ENCODE data around the gene BOK. TPM values are rescaled to one million over a fixed set of nuclear protein-coding genes. Genes with fewer than 3 reads are reported as not detected.
"Not testable (repeated sequence)": the region's sequence is repeated elsewhere in the genome, so short reads cannot be mapped to it uniquely, and the experiment has no call there.

The BOK gene
- total RNA-seq = not detected

- Mint-ChIP-seq H3K4me1 (ENCODE audit: low read depth) (peaks cover 11% of the 10 kb centered on the region), H3K27ac (no peak within 1 kb of the TSS), H3K36me3 (ENCODE audit: low read depth) (peaks cover 4% of the 10 kb centered on the region), H3K27me3 (ENCODE audit: low read depth) (peaks cover 29% of the 10 kb centered on the region), H3K9me3 (ENCODE audit: insufficient read depth) (no peaks in the 10 kb centered on the region), H3K4me3 (peak within 1 kb of the TSS; percentile 39)
- peak; percentile 55 for ATAC-seq
- ChIA-PET POLR2A (no interaction called here), CTCF (no interaction called here)
- no peak for DNase-seq
Observed at GRCh38 chr2:241558532-241559322, at the start of gene BOK. Gene BOK (plus strand): TSS chr2:241558745. CDS start chr2:241559484, 739 bp downstream.

DNA sequence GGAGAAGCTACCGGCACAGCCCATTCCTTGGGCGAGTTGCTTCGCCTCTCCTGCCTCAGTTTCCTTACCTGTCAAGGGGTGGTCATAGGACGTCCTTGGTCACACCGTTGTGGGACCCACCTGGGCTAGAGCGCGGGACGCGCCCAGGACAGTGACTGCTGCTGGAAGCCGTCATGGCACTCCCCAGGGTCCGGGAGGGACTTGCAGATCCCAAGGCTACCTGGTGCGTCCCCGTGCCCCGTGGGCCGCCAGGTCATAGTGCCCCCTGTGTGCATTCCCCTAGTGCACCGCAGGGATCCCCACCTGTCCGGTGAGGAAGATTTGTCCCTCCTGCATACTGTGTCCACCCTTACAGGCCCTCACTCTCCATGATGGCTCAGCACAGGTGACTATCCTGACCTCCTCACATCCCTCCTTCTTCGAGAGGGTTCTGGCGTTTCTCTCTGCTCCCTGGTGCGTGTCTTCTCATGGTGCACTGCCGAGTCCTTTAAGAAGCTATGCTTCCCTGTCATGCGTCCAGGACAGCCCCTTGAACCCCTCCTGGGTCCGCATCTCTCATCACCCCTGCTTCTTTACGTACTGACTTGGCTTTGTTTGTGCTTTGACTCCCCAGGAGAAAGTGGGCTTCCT lies 49.3 kb upstream of the BOK start:
- H3K4me1 Mint-ChIP-seq (ENCODE audit: low read depth) = peaks cover 21% of the 10 kb centered on the region
- no peak for ATAC-seq
- CTCF ChIA-PET = no interaction called here
- H3K9me3 Mint-ChIP-seq (ENCODE audit: insufficient read depth) = no peaks in the 10 kb centered on the region
- peak overlapping the region; percentile 76 for H3K4me3 Mint-ChIP-seq
- DNase-seq = no peak
- peaks cover 2% of the 10 kb centered on the region for H3K36me3 Mint-ChIP-seq (ENCODE audit: low read depth)
- H3K27ac Mint-ChIP-seq = peak overlapping the region; percentile 87
- POLR2A ChIA-PET = interaction anchor here (0.6 kb wide), 1 partner anchor 23 kb away, joined by 3 read pairs; no protein-coding TSS in a partner anchor
- no peaks in the 10 kb centered on the region for H3K27me3 Mint-ChIP-seq (ENCODE audit: low read depth)

DNA sequence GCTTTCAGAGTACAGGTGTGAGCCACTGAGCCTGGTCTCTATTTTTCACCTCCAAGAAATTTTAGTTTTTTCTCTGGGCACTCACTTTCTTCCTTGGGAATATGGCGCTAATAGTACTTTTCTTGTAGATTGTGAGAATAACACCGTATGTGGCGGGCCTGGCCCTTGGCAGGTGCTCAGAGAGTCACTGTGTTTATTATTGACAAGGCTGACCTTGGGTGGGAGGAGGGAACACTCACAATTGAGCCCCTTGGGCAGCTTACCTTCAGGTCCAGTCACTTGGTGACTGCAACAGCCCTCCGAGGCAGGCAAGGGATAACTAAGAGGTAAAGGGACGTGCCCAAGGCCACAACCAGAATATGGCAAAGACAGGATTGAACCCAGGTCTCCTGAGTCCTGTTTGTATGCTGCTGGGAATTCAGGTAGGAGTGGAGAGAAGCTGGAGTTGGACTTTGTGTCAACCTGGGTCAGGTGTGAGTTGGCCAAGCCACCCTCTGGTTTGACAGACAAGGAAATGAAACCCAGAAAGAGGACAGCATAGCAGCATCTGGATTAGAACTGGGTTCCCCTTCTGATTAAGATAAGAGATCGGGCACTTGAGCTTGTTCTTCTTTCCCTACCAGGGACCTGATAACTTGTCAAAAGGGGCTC lies 47.3 kb upstream of the BOK start:
- no peaks in the 10 kb centered on the region for H3K27me3 Mint-ChIP-seq (ENCODE audit: low read depth)
- no peak for ATAC-seq
- no peak overlapping the region for H3K27ac Mint-ChIP-seq
- H3K4me1 Mint-ChIP-seq (ENCODE audit: low read depth) = peaks cover 33% of the 10 kb centered on the region
- peaks cover 2% of the 10 kb centered on the region for H3K36me3 Mint-ChIP-seq (ENCODE audit: low read depth)
- POLR2A ChIA-PET = interaction anchor here (0.5 kb wide), 1 partner anchor 416 kb away, joined by 3 read pairs; no protein-coding TSS in a partner anchor
- no peaks in the 10 kb centered on the region for H3K9me3 Mint-ChIP-seq (ENCODE audit: insufficient read depth)
- H3K4me3 Mint-ChIP-seq = no peak overlapping the region
- CTCF ChIA-PET = no interaction called here
- no peak for DNase-seq

DNA sequence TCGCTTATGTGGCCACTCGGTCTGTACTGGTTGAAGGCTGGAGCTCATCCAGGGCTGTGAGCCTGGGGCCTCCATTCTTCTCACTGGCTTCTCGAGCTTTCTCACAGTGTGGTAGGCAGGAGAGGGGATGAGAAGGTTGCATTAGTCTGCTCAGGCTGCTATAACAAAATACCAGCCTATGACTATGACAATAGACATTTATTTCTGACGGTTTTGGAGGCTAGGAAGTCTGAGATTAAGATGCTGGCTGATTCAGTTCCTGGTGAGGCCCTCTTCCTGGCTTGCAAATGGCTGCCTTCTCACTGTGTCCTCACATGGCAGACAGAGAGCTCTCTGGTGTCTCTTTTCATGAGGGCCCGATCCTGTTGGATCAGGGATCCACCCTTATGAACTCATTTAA lies 44.0 kb upstream of the BOK start:
- no peaks in the 10 kb centered on the region for H3K9me3 Mint-ChIP-seq (ENCODE audit: insufficient read depth)
- no peak overlapping the region for H3K4me3 Mint-ChIP-seq
- H3K27me3 Mint-ChIP-seq (ENCODE audit: low read depth) = peaks cover 4% of the 10 kb centered on the region
- no peak overlapping the region for H3K27ac Mint-ChIP-seq
- POLR2A ChIA-PET = interaction anchor here (1.6 kb wide), 1 partner anchor 198 kb away, joined by 4 read pairs; no protein-coding TSS in a partner anchor
- H3K36me3 Mint-ChIP-seq (ENCODE audit: low read depth) = peaks cover 3% of the 10 kb centered on the region
- CTCF ChIA-PET = no interaction called here
- H3K4me1 Mint-ChIP-seq (ENCODE audit: low read depth) = peaks cover 28% of the 10 kb centered on the region
- DNase-seq = no peak
- no peak for ATAC-seq

DNA sequence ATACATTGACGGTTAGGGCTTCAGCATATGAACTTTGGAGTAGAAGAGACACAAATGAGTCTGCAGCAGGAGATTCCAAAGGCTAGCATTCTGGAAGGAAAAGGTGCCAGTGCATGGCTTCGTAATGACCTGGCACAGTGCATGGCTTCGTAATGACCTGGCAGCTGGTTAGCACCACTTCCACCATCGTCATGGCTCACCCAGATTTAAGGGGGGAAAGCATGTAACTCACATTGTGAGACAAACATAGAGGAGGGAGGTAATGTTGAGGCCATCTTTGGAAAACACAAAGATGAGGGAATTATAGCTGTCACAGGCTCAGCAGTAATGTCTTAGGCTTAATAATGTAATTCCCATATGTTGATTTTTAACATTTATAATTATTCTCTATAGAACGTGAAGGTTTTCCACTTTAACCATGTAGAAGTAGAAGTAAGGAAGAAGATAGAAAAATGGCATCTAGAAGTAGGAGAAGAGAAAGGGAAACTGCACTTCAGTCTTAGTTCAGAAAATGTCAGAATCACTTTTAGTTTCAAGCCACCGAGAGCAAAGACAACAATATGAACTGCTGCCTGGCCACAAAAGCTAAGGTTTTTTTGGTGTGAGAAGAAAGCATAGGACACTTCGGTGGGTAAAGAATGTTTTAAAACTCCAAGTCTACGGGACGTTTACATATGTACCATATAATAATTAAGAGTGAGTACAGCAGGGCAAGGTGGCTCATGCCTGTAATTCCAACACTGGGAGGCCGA lies 43.4 kb upstream of the BOK start:
- peak overlapping the region; percentile 53 for H3K27ac Mint-ChIP-seq
- H3K36me3 Mint-ChIP-seq (ENCODE audit: low read depth) = peaks cover 3% of the 10 kb centered on the region
- ChIA-PET POLR2A (interaction anchor here (0.9 to 1.6 kb wide), 2 partner anchors 8 to 199 kb away, joined by 3 to 4 read pairs; no protein-coding TSS in a partner anchor), CTCF (interaction anchor here (1.3 kb wide), 1 partner anchor 10 kb away, joined by 4 read pairs; no protein-coding TSS in a partner anchor)
- peaks cover 25% of the 10 kb centered on the region for H3K4me1 Mint-ChIP-seq (ENCODE audit: low read depth)
- H3K4me3 Mint-ChIP-seq = no peak overlapping the region
- DNase-seq (no peak), ATAC-seq (peak; percentile 35)
- peaks cover 4% of the 10 kb centered on the region for H3K27me3 Mint-ChIP-seq (ENCODE audit: low read depth)
- no peaks in the 10 kb centered on the region for H3K9me3 Mint-ChIP-seq (ENCODE audit: insufficient read depth)

DNA sequence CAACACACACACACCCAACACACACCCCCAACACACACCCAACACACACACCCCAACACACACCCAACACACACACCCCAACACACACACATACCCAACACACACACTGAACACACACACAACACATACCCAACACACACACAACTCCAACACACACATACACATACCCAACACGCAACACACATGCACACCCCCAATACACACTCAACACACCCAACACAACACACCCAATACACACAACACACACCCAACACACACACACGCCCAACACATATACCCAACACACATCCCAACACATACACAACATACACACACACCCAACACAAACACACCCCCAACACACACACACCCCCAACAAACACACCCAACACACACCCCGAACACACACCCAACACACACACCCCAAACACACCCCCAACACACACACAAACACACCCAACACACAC lies 42.0 kb upstream of the BOK start:
- H3K36me3 Mint-ChIP-seq (ENCODE audit: low read depth) = peaks cover 3% of the 10 kb centered on the region
- H3K27me3 Mint-ChIP-seq (ENCODE audit: low read depth) = peaks cover 7% of the 10 kb centered on the region
- H3K4me3 Mint-ChIP-seq = no peak overlapping the region
- ChIA-PET POLR2A (no interaction called here), CTCF (interaction anchor here (1.3 kb wide), 1 partner anchor 11 kb away, joined by 4 read pairs; no protein-coding TSS in a partner anchor)
- DNase-seq (no peak), ATAC-seq (no peak)
- no peaks in the 10 kb centered on the region for H3K9me3 Mint-ChIP-seq (ENCODE audit: insufficient read depth)
- H3K27ac Mint-ChIP-seq = peak overlapping the region; percentile 75
- peaks cover 32% of the 10 kb centered on the region for H3K4me1 Mint-ChIP-seq (ENCODE audit: low read depth)

- no peak overlapping the region for H3K4me3 Mint-ChIP-seq
- H3K27me3 Mint-ChIP-seq (ENCODE audit: low read depth) = peaks cover 7% of the 10 kb centered on the region
- ChIA-PET CTCF (no interaction called here), POLR2A (no interaction called here)
- peaks cover 32% of the 10 kb centered on the region for H3K4me1 Mint-ChIP-seq (ENCODE audit: low read depth)
- H3K36me3 Mint-ChIP-seq (ENCODE audit: low read depth) = peaks cover 3% of the 10 kb centered on the region
- no peaks in the 10 kb centered on the region for H3K9me3 Mint-ChIP-seq (ENCODE audit: insufficient read depth)
- ATAC-seq (no peak), DNase-seq (no peak)
- H3K27ac Mint-ChIP-seq = peak overlapping the region; percentile 7
Observed at GRCh38 chr2:241517297-241517696, 41.2 kb upstream of the BOK start.

GRCh38 chr2:241519669-241520068 lies 38.9 kb upstream of the BOK start:
- ATAC-seq (no peak), DNase-seq (no peak)
- H3K27ac Mint-ChIP-seq = no peak overlapping the region
- peaks cover 7% of the 10 kb centered on the region for H3K27me3 Mint-ChIP-seq (ENCODE audit: low read depth)
- peaks cover 30% of the 10 kb centered on the region for H3K4me1 Mint-ChIP-seq (ENCODE audit: low read depth)
- POLR2A ChIA-PET = no interaction called here
- CTCF ChIA-PET = no interaction called here
- H3K9me3 Mint-ChIP-seq (ENCODE audit: insufficient read depth) = no peaks in the 10 kb centered on the region
- peaks cover 3% of the 10 kb centered on the region for H3K36me3 Mint-ChIP-seq (ENCODE audit: low read depth)
- no peak overlapping the region for H3K4me3 Mint-ChIP-seq

DNA sequence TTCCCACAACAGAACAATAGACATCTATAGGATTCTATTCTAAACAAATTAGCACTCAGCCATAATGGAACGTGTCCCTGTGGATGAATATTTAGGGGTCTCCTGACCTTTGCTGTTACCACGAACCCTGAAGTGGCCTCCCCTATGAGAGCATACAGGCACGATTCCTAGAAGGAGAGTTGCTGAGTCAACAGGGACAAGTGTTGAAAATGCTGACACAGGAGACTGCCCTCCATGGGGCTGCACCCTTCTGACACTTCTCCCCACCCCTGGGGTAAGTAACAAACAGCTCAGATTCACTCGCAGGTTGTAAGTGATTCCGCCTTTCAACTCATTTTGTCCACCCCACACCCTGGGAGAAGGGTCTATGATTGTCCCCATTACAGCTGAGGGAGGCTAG lies 36.1 kb upstream of the BOK start:
- no peaks in the 10 kb centered on the region for H3K9me3 Mint-ChIP-seq (ENCODE audit: insufficient read depth)
- no peak overlapping the region for H3K27ac Mint-ChIP-seq
- ATAC-seq (no peak), DNase-seq (no peak)
- H3K4me3 Mint-ChIP-seq = no peak overlapping the region
- CTCF ChIA-PET = no interaction called here
- POLR2A ChIA-PET = no interaction called here
- no peaks in the 10 kb centered on the region for H3K36me3 Mint-ChIP-seq (ENCODE audit: low read depth)
- H3K27me3 Mint-ChIP-seq (ENCODE audit: low read depth) = peaks cover 7% of the 10 kb centered on the region
- peaks cover 8% of the 10 kb centered on the region for H3K4me1 Mint-ChIP-seq (ENCODE audit: low read depth)

DNA sequence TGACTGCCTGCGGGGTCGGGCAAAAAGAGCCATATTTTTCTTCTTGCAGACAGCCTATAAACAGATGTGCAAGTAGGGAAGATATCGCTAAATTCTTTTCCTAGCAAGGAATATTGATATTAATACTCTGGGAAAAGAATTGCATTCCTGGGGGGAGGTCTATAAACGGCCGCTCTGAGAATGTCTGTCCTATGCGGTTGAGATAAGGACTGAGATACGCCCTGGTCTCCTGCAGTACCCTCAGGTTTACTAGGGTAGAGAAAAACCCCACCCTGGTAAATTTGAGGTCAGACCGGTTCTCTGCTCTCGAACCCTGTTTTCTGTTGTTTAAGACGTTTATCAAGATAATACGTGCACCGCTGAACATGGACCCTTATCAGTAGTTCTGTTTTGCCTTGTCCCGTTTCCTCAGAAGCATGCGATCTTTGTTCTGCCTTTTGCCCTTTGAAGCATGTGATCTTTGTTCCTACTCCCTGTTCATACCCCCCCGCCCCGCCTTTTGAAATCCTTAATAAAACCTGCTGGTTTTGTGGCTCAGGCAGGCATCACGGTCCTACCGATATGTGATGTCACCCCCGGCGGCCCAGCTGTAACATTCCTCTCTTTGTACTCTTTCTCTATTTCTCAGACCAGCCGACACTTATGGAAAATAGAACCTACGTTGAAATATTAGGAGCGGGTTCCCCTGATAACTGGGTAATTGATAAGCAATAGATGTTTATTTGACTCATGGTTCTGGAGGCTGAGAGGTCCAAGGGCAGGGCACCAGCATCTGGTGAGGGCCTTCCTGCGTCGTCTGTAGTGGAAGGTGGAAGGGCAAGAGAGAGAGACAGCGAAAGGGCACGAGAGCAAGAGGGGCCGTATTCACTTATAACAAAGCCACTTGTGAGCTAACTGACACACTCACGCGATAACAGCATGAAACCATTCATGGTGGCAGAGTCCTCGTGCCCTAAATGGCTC lies 32.4 kb upstream of the BOK start:
- H3K27me3 Mint-ChIP-seq (ENCODE audit: low read depth); H3K36me3 Mint-ChIP-seq (ENCODE audit: low read depth); ATAC-seq; H3K27ac Mint-ChIP-seq; H3K9me3 Mint-ChIP-seq (ENCODE audit: insufficient read depth); POLR2A ChIA-PET; DNase-seq; H3K4me1 Mint-ChIP-seq (ENCODE audit: low read depth); H3K4me3 Mint-ChIP-seq; CTCF ChIA-PET: not testable (repeated sequence)

DNA sequence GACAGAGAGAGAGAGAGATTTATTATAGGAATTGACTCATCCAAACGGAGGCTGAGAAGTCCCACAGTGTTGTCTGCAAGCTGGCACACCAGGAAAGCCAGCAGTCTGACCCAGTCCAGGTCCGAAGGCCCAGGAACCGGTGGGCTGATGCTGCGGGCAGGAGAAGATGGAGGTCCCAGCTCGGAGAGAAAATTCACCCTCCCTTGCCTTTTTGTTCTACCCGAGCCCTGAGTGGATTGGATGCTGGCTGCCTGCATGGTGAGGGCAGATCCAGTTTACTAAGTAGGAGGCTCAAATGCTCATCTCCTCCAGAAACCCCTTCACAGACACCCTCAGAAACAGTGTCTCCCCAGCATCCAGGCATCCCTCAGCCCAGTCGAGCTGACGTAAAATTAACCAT lies 28.0 kb upstream of the BOK start:
- Mint-ChIP-seq H3K9me3 (ENCODE audit: insufficient read depth) (no peaks in the 10 kb centered on the region), H3K36me3 (ENCODE audit: low read depth) (no peaks in the 10 kb centered on the region), H3K27ac (no peak overlapping the region), H3K4me1 (ENCODE audit: low read depth) (no peaks in the 10 kb centered on the region), H3K27me3 (ENCODE audit: low read depth) (no peaks in the 10 kb centered on the region), H3K4me3 (no peak overlapping the region)
- ChIA-PET POLR2A (no interaction called here), CTCF (no interaction called here)
- no peak for ATAC-seq
- DNase-seq = no peak

Data from activated CD8-positive, alpha-beta T cell treated with anti-CD3 and anti-CD28 coated beads, Interleukin-2, amount 10 ng/mL, durations not matched to agents 7 days and 5 days (primary cell).